Testis (tissue), 3 donors: Measurements from ENCODE around the gene PLIN5. TPM values are rescaled to one million over a fixed set of nuclear protein-coding genes. Genes with fewer than 3 reads are reported as not detected.

Experiments
- DNase-seq: peaks from one replicate; pipeline ENCODE4 v3.0.0-alpha.2; 2019
- H3K27ac ChIP-seq, 2 donors: fragments of 200-600 bp; sonication (generic); one replicate each; pipeline ENCODE4 v1.5.1; 2019
- H3K27me3 ChIP-seq: fragments of 200-600 bp; sonication (generic); one replicate; pipeline ENCODE4 v1.5.1; 2019
- H3K36me3 ChIP-seq: fragments of 200-600 bp; sonication (generic); one replicate; pipeline ENCODE4 v1.5.1; 2017; ENCODE audit warnings: low read depth; ENCODE audit errors: missing control alignments
- H3K4me1 ChIP-seq: fragments of 200-600 bp; sonication (generic); one replicate; pipeline ENCODE4 v1.5.1; 2019
- H3K4me3 ChIP-seq, 2 donors: fragments of 200-600 bp; sonication (generic); one replicate each; pipeline ENCODE4 v1.5.1; 2017 to 2019
- H3K9me3 ChIP-seq: fragments of 200-600 bp; sonication (generic); one replicate; pipeline ENCODE4 v1.5.1; 2017
- POLR2A ChIP-seq: fragments of 450-650 bp; IDR thresholded peaks from one replicate; pipeline ENCODE4 v1.6.1; 2017; ENCODE audit warnings: antibody characterized with exemption, mild to moderate bottlenecking, moderate library complexity
- WGBS, 2 donors: methylation state at CpG; one replicate each; pipeline ENCODE4 v1.1.5; 2018; 5-methylcytosine and 5-hydroxymethylcytosine counted together
- intact Hi-C: fragments of 100-400 bp; cut with DNase I; formaldehyde crosslinking; loops from one replicate; pipeline ENCODE4 v1.15.1; 2023; ENCODE audit warnings: low total_unique reads
- polyA plus RNA-seq: library from polyadenylated mRNA; stranded (reverse); fragments of 350-450 nt; fragmentation: Illumina TruSeq; extraction: RNeasy Lipid Tissue Mini Kit (QIAGEN cat#74804); gene quantifications from one replicate; pipeline ENCODE4 v1.2.3, GENCODE V29; 2014; ENCODE audit warnings: low read depth, low replicate concordance; ENCODE audit not compliant: insufficient read depth
- total RNA-seq, 2 donors: library from RNA; depleted of rRNA; stranded (reverse); fragments of >200 nt; gene quantifications; one replicate each; pipeline ENCODE4 v1.2.3, GENCODE V29; 2016
- TF ChIP-seq, protein P1 (sequence below), 3 experiments: fragments of 450-650 bp in 2 of 3; fragments of 200-600 bp in 1 of 3; sonication (generic) in 1 of 3; IDR thresholded peaks; one replicate each; pipeline ENCODE4 v1.5.1; 2016 to 2019; ENCODE audit warnings: antibody characterized with exemption in 3 of 3, mild to moderate bottlenecking in 2 of 3, moderate library complexity in 1 of 3

PLIN5 gene
- total and polyA plus RNA-seq, 3 donors from 2014 or later: 3.8 to 8.5 (median 7.4) TPM

- Histone ChIP-seq H3K27ac (no peak overlapping the region), H3K4me3 (no peak overlapping the region), H3K27me3 (no peaks in the 10 kb centered on the region), H3K9me3 (no peaks in the 10 kb centered on the region), H3K4me1 (peaks cover 6% of the 10 kb centered on the region), H3K36me3 (no peaks in the 10 kb centered on the region)
- intact Hi-C loops: no loop called here
- WGBS, 2 donors: 48 to 63% methylated on average over 10 to 21 of the region's 22 CpGs
- no peak for DNase-seq
- no peak for TF ChIP-seq POLR2A
- TF ChIP-seq, protein P1, sequence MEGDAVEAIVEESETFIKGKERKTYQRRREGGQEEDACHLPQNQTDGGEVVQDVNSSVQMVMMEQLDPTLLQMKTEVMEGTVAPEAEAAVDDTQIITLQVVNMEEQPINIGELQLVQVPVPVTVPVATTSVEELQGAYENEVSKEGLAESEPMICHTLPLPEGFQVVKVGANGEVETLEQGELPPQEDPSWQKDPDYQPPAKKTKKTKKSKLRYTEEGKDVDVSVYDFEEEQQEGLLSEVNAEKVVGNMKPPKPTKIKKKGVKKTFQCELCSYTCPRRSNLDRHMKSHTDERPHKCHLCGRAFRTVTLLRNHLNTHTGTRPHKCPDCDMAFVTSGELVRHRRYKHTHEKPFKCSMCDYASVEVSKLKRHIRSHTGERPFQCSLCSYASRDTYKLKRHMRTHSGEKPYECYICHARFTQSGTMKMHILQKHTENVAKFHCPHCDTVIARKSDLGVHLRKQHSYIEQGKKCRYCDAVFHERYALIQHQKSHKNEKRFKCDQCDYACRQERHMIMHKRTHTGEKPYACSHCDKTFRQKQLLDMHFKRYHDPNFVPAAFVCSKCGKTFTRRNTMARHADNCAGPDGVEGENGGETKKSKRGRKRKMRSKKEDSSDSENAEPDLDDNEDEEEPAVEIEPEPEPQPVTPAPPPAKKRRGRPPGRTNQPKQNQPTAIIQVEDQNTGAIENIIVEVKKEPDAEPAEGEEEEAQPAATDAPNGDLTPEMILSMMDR (IDR thresholded peaks at IDR 0.05): no peak
These were observed 36.4 kb upstream of the PLIN5 start for GRCh38 chr19:4571305-4571917.

- no peak overlapping the region for H3K27ac ChIP-seq
- no peaks in the 10 kb centered on the region for H3K36me3 ChIP-seq
- H3K27me3 ChIP-seq: no peaks in the 10 kb centered on the region
- no peak for DNase-seq
- no peak overlapping the region for H3K4me3 ChIP-seq
- no peaks in the 10 kb centered on the region for H3K9me3 ChIP-seq
- peaks cover 6% of the 10 kb centered on the region for H3K4me1 ChIP-seq
- TF ChIP-seq, protein P1 (IDR thresholded peaks at IDR 0.05): no peak
- TF ChIP-seq POLR2A: no peak
- intact Hi-C loops: no loop called here
- 80 to 86% methylated on average over 5 of the region's 5 CpGs for WGBS, 2 donors
These were observed 35.9 kb upstream of the PLIN5 start for GRCh38 chr19:4570916-4571304.

DNA sequence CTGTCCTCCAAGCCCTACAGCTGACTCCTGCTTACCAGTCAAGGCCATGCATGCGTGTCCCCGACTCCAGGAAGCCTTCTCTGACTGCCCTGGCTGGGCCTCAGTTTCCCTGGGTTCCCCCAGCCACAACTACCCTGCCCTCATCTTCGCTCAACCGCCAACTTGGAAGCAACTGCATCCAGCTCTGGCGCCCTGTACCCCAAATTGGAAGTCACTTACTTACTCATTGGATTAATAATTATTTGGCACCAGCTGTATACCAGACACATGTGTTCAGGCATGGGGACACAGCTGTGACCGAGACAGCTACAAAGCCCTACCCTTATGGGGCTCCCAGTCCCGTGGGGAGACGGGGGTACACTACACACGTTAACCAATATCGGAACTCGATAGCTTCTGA lies 35.4 kb upstream of the PLIN5 start:
- intact Hi-C loops: no loop called here
- no peak for DNase-seq
- H3K27me3 ChIP-seq: no peaks in the 10 kb centered on the region

DNA sequence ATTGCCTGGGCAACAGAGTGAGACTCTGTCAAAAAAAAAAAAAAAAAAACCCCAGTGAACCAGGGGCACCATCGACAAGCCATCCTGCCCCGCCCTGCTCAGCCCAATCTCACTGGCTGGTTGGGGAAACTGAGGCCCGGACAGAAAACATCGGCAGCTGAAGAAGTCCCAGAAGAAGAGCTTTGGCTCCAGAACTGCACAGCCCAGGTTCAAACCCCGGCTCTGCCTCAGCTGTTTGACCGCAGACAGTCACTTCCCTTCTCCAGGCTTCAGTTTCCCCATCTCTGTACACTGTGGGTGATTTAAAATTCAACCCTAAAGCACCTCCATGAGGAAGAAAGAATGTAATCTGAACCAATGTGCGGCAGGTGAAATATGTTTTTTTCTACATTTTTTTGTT lies 33.9 kb upstream of the PLIN5 start:
- no peaks in the 10 kb centered on the region for H3K36me3 ChIP-seq
- no peak overlapping the region for H3K4me3 ChIP-seq
- intact Hi-C loops: no loop called here
- TF ChIP-seq, protein P1 (IDR thresholded peaks at IDR 0.05): no peak
- no peak for TF ChIP-seq POLR2A
- H3K9me3 ChIP-seq: no peaks in the 10 kb centered on the region
- WGBS, 2 donors: 80 to 89% methylated on average over 7 of the region's 7 CpGs
- DNase-seq: no peak
- H3K27me3 ChIP-seq: no peaks in the 10 kb centered on the region
- H3K4me1 ChIP-seq: no peaks in the 10 kb centered on the region
- H3K27ac ChIP-seq: no peak overlapping the region

More for the DNA sequence above, 35.4 kb upstream of the PLIN5 start:
- H3K9me3 ChIP-seq: no peaks in the 10 kb centered on the region
- TF ChIP-seq POLR2A: no peak
- TF ChIP-seq, protein P1 (IDR thresholded peaks at IDR 0.05): no peak
- H3K36me3 ChIP-seq: no peaks in the 10 kb centered on the region
- no peak overlapping the region for H3K27ac ChIP-seq
- H3K4me3 ChIP-seq: no peak overlapping the region
- WGBS, 2 donors: 84 to 88% methylated on average over 11 of the region's 11 CpGs
- peaks cover 6% of the 10 kb centered on the region for H3K4me1 ChIP-seq

DNA sequence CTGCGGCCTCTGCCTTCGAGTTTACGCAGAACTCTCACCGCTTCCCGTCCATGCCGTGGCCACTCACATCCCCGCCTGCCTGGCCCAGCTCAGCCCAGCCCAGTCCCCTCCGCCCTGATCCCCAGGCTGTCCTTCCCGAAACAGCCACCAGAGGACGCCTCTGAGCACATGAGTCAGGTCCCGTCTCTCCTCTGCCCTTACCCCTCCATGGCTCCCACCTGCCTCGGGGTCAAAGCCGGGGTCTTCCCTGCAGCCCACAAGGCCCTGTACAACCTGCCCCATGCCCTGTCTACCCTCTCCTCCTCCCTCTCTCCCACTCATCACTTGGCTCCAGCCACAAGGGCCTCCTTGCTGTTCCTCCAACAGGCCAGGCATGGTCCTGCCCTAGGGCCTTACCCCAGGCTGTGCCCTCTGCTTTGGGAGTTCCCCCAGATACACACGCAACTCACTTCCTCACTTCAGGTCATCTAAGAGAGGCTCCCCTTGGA lies 32.6 kb upstream of the PLIN5 start:
- TF ChIP-seq POLR2A: no peak
- TF ChIP-seq, protein P1 (IDR thresholded peaks at IDR 0.05): peak; percentile 37 to 80 (median 73)
- no peaks in the 10 kb centered on the region for H3K9me3 ChIP-seq
- intact Hi-C loops: no loop called here
- DNase-seq: peak; percentile 74
- no peaks in the 10 kb centered on the region for H3K27me3 ChIP-seq
- H3K27ac ChIP-seq: no peak overlapping the region
- H3K4me3 ChIP-seq: no peak overlapping the region
- 39 to 49% methylated on average over 14 of the region's 14 CpGs for WGBS, 2 donors
- H3K4me1 ChIP-seq: no peaks in the 10 kb centered on the region
- no peaks in the 10 kb centered on the region for H3K36me3 ChIP-seq
